Activated naive CD8-positive, alpha-beta T cell (primary cell): ENCODE measurements around the gene NDUFS6.
"Not testable (repeated sequence)": the region's sequence is repeated elsewhere in the genome, so short reads cannot be mapped to it uniquely, and the experiment has no call there.

Experiments
- H3K27ac Mint-ChIP-seq: one replicate; pipeline ENCODE4 v1.8.0; 2021; ENCODE audit warnings: mixed read lengths
- H3K27me3 Mint-ChIP-seq: one replicate; pipeline ENCODE4 v1.8.0; 2021; ENCODE audit warnings: mixed read lengths
- H3K36me3 Mint-ChIP-seq: one replicate; pipeline ENCODE4 v1.8.0; 2021; ENCODE audit warnings: mixed read lengths
- H3K4me1 Mint-ChIP-seq: one replicate; pipeline ENCODE4 v1.8.0; 2021; ENCODE audit warnings: low read depth, mixed read lengths
- H3K4me3 Mint-ChIP-seq: one replicate; pipeline ENCODE4 v1.8.0; 2021; ENCODE audit warnings: mild to moderate bottlenecking, mixed read lengths
- H3K9me3 Mint-ChIP-seq: one replicate; pipeline ENCODE4 v1.8.0; 2021; ENCODE audit warnings: low read depth, mixed read lengths

The NDUFS6 gene

GRCh38 chr5:1833264-1834021, 32.2 kb downstream of the NDUFS6 start:
- Mint-ChIP-seq H3K27ac (no peak overlapping the region), H3K9me3 (no peaks in the 10 kb centered on the region), H3K4me1 (no peaks in the 10 kb centered on the region), H3K4me3 (no peak overlapping the region), H3K36me3 (no peaks in the 10 kb centered on the region), H3K27me3 (peaks cover 6% of the 10 kb centered on the region)

- Mint-ChIP-seq H3K27me3 (peaks cover 6% of the 10 kb centered on the region), H3K4me3 (no peak overlapping the region), H3K27ac (no peak overlapping the region), H3K4me1 (no peaks in the 10 kb centered on the region), H3K9me3 (no peaks in the 10 kb centered on the region), H3K36me3 (no peaks in the 10 kb centered on the region)
Measured at GRCh38 chr5:1834022-1834551, 32.9 kb downstream of the NDUFS6 start.

GRCh38 chr5:1834721-1835429, 33.7 kb downstream of the NDUFS6 start:
- H3K4me1 Mint-ChIP-seq = no peaks in the 10 kb centered on the region
- no peak overlapping the region for H3K27ac Mint-ChIP-seq
- no peaks in the 10 kb centered on the region for H3K36me3 Mint-ChIP-seq
- H3K4me3 Mint-ChIP-seq = no peak overlapping the region
- peaks cover 10% of the 10 kb centered on the region for H3K27me3 Mint-ChIP-seq
- H3K9me3 Mint-ChIP-seq = no peaks in the 10 kb centered on the region

- H3K9me3 Mint-ChIP-seq = no peaks in the 10 kb centered on the region
- no peak overlapping the region for H3K4me3 Mint-ChIP-seq
- peaks cover 10% of the 10 kb centered on the region for H3K27me3 Mint-ChIP-seq
- no peak overlapping the region for H3K27ac Mint-ChIP-seq
- H3K4me1 Mint-ChIP-seq = no peaks in the 10 kb centered on the region
- no peaks in the 10 kb centered on the region for H3K36me3 Mint-ChIP-seq
Measured at GRCh38 chr5:1835431-1835830, 34.2 kb downstream of the NDUFS6 start.

GRCh38 chr5:1836176-1836890, 35.1 kb downstream of the NDUFS6 start:
- no peaks in the 10 kb centered on the region for H3K9me3 Mint-ChIP-seq
- H3K4me3 Mint-ChIP-seq = no peak overlapping the region
- peaks cover 12% of the 10 kb centered on the region for H3K27me3 Mint-ChIP-seq
- H3K27ac Mint-ChIP-seq = no peak overlapping the region
- no peaks in the 10 kb centered on the region for H3K4me1 Mint-ChIP-seq
- no peaks in the 10 kb centered on the region for H3K36me3 Mint-ChIP-seq

GRCh38 chr5:1836891-1837880, 36.0 kb downstream of the NDUFS6 start:
- Mint-ChIP-seq H3K9me3 (no peaks in the 10 kb centered on the region), H3K36me3 (no peaks in the 10 kb centered on the region), H3K27me3 (peaks cover 14% of the 10 kb centered on the region), H3K4me1 (no peaks in the 10 kb centered on the region), H3K27ac (no peak overlapping the region), H3K4me3 (no peak overlapping the region)

GRCh38 chr5:1838013-1838412, 36.8 kb downstream of the NDUFS6 start:
- no peak overlapping the region for H3K27ac Mint-ChIP-seq
- no peaks in the 10 kb centered on the region for H3K9me3 Mint-ChIP-seq
- H3K27me3 Mint-ChIP-seq = peaks cover 16% of the 10 kb centered on the region
- no peaks in the 10 kb centered on the region for H3K36me3 Mint-ChIP-seq
- no peak overlapping the region for H3K4me3 Mint-ChIP-seq
- H3K4me1 Mint-ChIP-seq = no peaks in the 10 kb centered on the region

GRCh38 chr5:1840071-1840547, 38.9 kb downstream of the NDUFS6 start:
- no peak overlapping the region for H3K4me3 Mint-ChIP-seq
- H3K36me3 Mint-ChIP-seq = no peaks in the 10 kb centered on the region
- no peaks in the 10 kb centered on the region for H3K9me3 Mint-ChIP-seq
- no peaks in the 10 kb centered on the region for H3K4me1 Mint-ChIP-seq
- peaks cover 10% of the 10 kb centered on the region for H3K27me3 Mint-ChIP-seq
- no peak overlapping the region for H3K27ac Mint-ChIP-seq

GRCh38 chr5:1840741-1841521, 39.7 kb downstream of the NDUFS6 start:
- H3K27ac Mint-ChIP-seq = no peak overlapping the region
- no peak overlapping the region for H3K4me3 Mint-ChIP-seq
- no peaks in the 10 kb centered on the region for H3K36me3 Mint-ChIP-seq
- H3K27me3 Mint-ChIP-seq = peaks cover 10% of the 10 kb centered on the region
- H3K4me1 Mint-ChIP-seq = no peaks in the 10 kb centered on the region
- no peaks in the 10 kb centered on the region for H3K9me3 Mint-ChIP-seq

- Mint-ChIP-seq H3K27me3 (peaks cover 10% of the 10 kb centered on the region), H3K9me3 (no peaks in the 10 kb centered on the region), H3K36me3 (no peaks in the 10 kb centered on the region), H3K4me3 (no peak overlapping the region), H3K27ac (no peak overlapping the region), H3K4me1 (no peaks in the 10 kb centered on the region)
Measured at GRCh38 chr5:1842004-1842819, 41.0 kb downstream of the NDUFS6 start.

GRCh38 chr5:1843761-1844160, 42.6 kb downstream of the NDUFS6 start:
- not testable (repeated sequence) for H3K36me3 Mint-ChIP-seq, H3K27ac Mint-ChIP-seq, H3K9me3 Mint-ChIP-seq, H3K4me1 Mint-ChIP-seq, H3K4me3 Mint-ChIP-seq
- peaks cover 15% of the 10 kb centered on the region for H3K27me3 Mint-ChIP-seq

GRCh38 chr5:1844708-1845436, 43.7 kb downstream of the NDUFS6 start:
- H3K4me1 Mint-ChIP-seq = no peaks in the 10 kb centered on the region
- H3K27me3 Mint-ChIP-seq = peaks cover 10% of the 10 kb centered on the region
- no peaks in the 10 kb centered on the region for H3K9me3 Mint-ChIP-seq
- no peak overlapping the region for H3K27ac Mint-ChIP-seq
- no peaks in the 10 kb centered on the region for H3K36me3 Mint-ChIP-seq
- H3K4me3 Mint-ChIP-seq = no peak overlapping the region
